Ovary (tissue), 3 donors: ENCODE results near the gene SLC30A5.

Experiments used
- EP300 ChIP-seq: sonication (generic); formaldehyde crosslinking; IDR thresholded peaks from one replicate; pipeline ENCODE4 v1.6.1; 2017; ENCODE audit warnings: antibody characterized with exemption
- POLR2A ChIP-seq: fragments of 450-650 bp; IDR thresholded peaks from one replicate; pipeline ENCODE4 v1.6.1; 2017; ENCODE audit warnings: antibody characterized with exemption, mild to moderate bottlenecking, moderate library complexity
- TF ChIP-seq, protein P1 (sequence below), 3 donors: fragments of 450-650 bp in 2 of 3; fragments of 200-600 bp in 1 of 3; IDR thresholded peaks; one replicate each; pipeline versions ENCODE4 v1.5.1 to v1.8.0; 2016 to 2022; ENCODE audit warnings: antibody characterized with exemption in 3 of 3, mild to moderate bottlenecking in 1 of 3
- donor health status: DM: no; HTN: no; CAD: no.

DNA sequence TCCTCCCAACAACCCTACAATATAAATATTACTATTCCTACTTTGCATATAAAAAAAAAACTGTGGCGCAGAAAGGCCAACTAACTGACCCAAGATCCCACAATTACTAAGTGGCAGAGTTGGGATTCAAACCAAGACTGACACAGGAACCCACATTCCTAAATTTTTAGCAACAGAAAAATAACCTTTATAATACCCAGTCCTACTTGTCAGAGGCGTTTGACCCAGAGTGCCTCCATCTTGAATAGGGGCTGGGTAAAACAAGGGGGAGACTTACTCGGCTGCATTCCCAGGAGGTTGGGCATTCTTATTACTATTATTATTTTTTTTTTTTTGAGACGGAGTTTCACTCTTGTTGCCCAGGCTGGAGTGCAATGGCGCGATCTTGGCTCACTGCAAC, 2.0 kb upstream of the SLC30A5 start:
- TF ChIP-seq, protein P1, sequence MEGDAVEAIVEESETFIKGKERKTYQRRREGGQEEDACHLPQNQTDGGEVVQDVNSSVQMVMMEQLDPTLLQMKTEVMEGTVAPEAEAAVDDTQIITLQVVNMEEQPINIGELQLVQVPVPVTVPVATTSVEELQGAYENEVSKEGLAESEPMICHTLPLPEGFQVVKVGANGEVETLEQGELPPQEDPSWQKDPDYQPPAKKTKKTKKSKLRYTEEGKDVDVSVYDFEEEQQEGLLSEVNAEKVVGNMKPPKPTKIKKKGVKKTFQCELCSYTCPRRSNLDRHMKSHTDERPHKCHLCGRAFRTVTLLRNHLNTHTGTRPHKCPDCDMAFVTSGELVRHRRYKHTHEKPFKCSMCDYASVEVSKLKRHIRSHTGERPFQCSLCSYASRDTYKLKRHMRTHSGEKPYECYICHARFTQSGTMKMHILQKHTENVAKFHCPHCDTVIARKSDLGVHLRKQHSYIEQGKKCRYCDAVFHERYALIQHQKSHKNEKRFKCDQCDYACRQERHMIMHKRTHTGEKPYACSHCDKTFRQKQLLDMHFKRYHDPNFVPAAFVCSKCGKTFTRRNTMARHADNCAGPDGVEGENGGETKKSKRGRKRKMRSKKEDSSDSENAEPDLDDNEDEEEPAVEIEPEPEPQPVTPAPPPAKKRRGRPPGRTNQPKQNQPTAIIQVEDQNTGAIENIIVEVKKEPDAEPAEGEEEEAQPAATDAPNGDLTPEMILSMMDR (IDR thresholded peaks at IDR 0.05), result no peak
- TF ChIP-seq EP300, result no peak
- TF ChIP-seq POLR2A, result no peak
